ENCODE data around the gene RTEL1.
"Not testable (repeated sequence)": the region's sequence is repeated elsewhere in the genome, so short reads cannot be mapped to it uniquely, and the experiment has no call there.

The RTEL1 gene

GRCh38 chr20:63627129-63627750 lies 30.9 kb upstream of the RTEL1 start:
- peak; percentile 90 for DNase-seq (ENCODE audit: low read depth)

GRCh38 chr20:63627751-63628245 lies 30.3 kb upstream of the RTEL1 start:
- DNase-seq (ENCODE audit: low read depth), result no peak

GRCh38 chr20:63628246-63628975 lies 29.7 kb upstream of the RTEL1 start:
- DNase-seq (ENCODE audit: low read depth), result no peak

- not testable (repeated sequence) for DNase-seq (ENCODE audit: low read depth)
These were observed 27.2 kb upstream of the RTEL1 start for GRCh38 chr20:63630956-63631355.

- DNase-seq (ENCODE audit: low read depth), result not testable (repeated sequence)
These were observed 26.7 kb upstream of the RTEL1 start for GRCh38 chr20:63631426-63631825.

- no peak for DNase-seq (ENCODE audit: low read depth)
These were observed 24.4 kb upstream of the RTEL1 start for GRCh38 chr20:63633732-63634131.

- DNase-seq (ENCODE audit: low read depth), result peak; percentile 67
These were observed 22.5 kb upstream of the RTEL1 start for GRCh38 chr20:63635431-63636141.

GRCh38 chr20:63636752-63637628 lies 21.1 kb upstream of the RTEL1 start:
- no peak for DNase-seq (ENCODE audit: low read depth)

GRCh38 chr20:63639093-63639975 lies 18.8 kb upstream of the RTEL1 start:
- peak; percentile 61 for DNase-seq (ENCODE audit: low read depth)

GRCh38 chr20:63640086-63640485 lies 18.0 kb upstream of the RTEL1 start:
- no peak for DNase-seq (ENCODE audit: low read depth)

- not testable (repeated sequence) for DNase-seq (ENCODE audit: low read depth)
These were observed 17.4 kb upstream of the RTEL1 start for GRCh38 chr20:63640686-63641085.

- no peak for DNase-seq (ENCODE audit: low read depth)
These were observed 16.8 kb upstream of the RTEL1 start for GRCh38 chr20:63641146-63641791.

- DNase-seq (ENCODE audit: low read depth), result peak; percentile 95
These were observed 16.2 kb upstream of the RTEL1 start for GRCh38 chr20:63641792-63642523.

- DNase-seq (ENCODE audit: low read depth), result no peak
These were observed 15.4 kb upstream of the RTEL1 start for GRCh38 chr20:63642527-63643247.

GRCh38 chr20:63643499-63643898 lies 14.6 kb upstream of the RTEL1 start:
- DNase-seq (ENCODE audit: low read depth), result no peak

- DNase-seq (ENCODE audit: low read depth), result no peak
These were observed 14.2 kb upstream of the RTEL1 start for GRCh38 chr20:63643946-63644345.

- DNase-seq (ENCODE audit: low read depth), result no peak
These were observed 12.9 kb upstream of the RTEL1 start for GRCh38 chr20:63645218-63645617.

GRCh38 chr20:63648190-63648589 lies 9.9 kb upstream of the RTEL1 start:
- no peak for DNase-seq (ENCODE audit: low read depth)
